ENCODE data around the gene RPS6KC1.
"Not testable (repeated sequence)": the region's sequence is repeated elsewhere in the genome, so short reads cannot be mapped to it uniquely, and the experiment has no call there.

The RPS6KC1 gene

DNA sequence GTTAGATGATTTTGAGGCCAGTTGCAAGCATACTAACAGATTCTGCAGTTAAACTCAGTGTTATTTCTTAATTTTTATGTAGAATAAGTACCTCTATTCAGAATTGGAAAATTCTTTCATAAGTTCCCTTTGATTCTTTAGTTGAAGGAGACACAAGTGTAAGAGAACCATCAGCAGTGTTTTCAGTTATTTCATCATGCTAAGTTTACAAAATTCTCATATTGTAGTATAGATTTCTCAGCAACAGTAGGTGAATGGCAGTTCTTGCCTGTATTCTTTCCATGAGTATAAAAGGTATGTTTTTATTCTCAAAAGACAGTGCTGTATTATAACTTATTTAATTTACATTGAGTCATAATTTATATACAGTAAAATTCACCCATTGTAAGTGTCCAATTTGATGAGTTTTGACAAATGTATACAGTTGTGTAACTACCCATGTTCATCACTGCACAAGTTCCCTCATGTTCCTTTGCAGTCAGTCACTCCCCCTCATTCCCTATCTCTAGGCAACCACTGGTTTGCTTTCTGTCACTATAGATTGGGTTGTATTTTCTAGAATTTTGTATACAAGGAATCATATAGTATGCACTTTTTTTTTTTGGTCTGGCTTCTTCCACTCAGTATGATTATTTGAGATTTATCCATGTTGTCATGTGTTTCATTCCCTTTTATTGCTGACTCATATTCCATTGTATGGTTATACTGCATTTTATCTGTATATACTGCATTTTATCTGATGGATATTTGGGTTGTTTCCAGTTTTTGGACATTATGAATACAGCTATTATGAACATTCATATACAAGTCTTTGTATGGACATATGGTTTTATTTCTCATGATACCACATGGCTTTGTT lies 3.9 kb downstream of the RPS6KC1 start:
- DNase-seq (ENCODE audit: low read depth in 3 of 3, low spot score in 1 of 3) = no peak

DNA sequence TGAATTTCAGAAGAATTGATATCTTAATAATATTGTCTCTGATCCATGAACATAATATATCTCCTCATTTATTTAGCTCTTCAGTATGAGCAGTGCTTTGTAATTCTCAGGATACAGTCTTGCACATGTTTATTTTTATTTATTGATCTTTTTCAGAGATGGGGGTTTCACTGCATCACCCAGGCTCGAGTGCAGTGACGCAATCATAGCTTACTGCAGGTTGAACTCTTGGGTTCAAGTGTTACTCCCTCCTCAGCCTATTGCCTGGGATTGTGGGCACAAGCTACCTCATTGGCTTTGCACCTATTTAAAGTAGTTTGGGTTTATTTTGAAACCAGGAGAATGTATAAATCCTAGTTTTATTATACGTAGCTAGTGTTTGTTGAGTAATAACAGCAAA lies 4.7 kb downstream of the RPS6KC1 start:
- DNase-seq (ENCODE audit: low read depth in 3 of 3, low spot score in 1 of 3) = no peak

DNA sequence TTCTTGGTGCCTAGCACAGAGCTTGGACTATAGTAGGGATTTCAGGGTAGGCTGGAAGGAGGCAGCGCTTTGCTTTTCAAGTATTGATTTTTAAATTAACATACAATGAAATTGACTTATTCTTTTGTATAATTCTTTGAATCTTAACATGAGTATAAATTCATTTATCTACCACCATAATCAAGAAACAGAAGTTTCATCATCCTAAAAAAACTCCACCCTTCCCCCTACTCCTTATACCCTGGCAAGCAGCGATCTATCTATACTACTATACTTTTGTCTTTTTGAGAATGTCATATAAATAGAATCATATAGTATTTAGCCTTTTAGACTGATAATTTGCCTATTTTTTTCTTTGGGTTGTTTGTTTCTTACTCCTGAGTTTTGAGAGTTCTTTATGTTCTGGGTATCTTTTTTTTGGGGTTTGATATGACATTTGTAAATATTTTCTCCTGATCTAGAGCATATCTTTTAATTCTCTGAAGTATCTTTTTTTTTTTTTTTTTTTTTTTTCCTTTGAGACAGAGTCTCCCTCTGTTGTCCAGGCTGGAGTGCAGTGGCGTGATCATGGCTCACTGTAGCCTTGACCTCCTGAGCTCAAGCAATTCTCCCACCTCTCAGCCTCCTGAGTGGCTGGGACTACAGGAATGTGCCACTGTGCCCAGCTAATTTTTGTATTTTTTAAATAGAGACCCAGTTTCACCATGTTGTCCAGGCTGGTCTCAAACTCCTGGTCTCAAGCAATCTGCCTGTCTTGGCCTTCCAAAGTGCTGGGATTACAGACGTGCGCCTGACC lies 6.4 kb downstream of the RPS6KC1 start:
- DNase-seq (ENCODE audit: low read depth in 3 of 3, low spot score in 1 of 3) = no peak

DNA sequence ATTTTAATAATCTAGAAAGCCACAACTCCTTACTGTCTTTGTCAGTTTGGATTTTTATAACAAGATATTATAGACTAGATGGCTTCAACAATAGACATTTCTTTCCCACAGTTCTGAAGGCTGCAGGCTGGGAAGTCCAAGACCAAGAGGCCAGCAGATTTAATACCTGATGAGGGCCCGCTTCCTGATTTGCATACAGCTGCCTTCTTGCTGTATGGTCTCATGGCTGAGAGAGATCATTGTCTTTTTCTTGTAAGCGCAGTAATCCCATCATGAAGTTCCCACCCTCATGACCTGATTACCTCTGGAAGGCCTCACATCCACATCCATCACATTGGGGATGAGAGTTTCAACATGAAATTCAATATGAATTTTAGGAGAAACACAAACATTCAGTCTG lies 9.8 kb downstream of the RPS6KC1 start:
- DNase-seq (ENCODE audit: low read depth in 3 of 3, low spot score in 1 of 3) = no peak

DNA sequence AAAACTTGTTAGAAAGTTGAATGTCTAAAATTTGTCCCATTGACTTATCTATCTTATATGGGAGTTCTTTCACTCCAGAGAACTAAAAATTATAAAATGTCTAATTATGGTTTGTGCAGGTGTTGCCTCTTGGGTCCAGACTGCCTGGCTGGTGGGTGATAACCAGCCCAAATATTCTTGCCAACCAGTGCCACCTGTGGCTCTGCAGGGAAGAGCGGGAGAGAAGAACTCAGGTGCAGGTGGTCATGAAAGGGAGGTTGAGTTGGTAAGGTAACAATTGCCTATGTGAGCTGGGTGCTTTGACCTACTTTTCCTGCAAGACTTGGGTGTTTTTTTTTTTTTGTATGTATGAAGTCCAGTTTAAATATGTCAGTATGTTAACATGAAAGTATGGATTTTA lies 10.2 kb downstream of the RPS6KC1 start:
- no peak for DNase-seq (ENCODE audit: low read depth in 3 of 3, low spot score in 1 of 3)

DNA sequence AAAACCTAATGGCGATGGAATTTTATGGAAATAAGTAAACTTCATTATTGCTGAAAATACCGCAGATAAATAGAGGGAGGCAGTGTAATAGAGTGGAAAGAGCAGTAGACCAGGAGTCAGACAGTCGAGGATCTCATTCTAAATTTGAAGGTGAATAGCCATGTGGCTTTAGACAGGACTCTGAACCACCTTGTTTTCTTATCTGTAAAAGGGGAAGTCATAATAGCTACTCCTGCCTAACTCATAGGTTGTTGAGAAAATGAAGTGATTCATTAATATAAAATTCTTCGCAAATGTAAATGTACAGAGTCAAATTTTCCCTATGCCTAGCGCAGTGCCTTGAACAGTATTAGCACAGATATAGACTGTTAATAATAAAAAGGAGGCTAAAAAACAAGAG lies 14.8 kb downstream of the RPS6KC1 start:
- no peak for DNase-seq (ENCODE audit: low read depth in 3 of 3, low spot score in 1 of 3)

DNA sequence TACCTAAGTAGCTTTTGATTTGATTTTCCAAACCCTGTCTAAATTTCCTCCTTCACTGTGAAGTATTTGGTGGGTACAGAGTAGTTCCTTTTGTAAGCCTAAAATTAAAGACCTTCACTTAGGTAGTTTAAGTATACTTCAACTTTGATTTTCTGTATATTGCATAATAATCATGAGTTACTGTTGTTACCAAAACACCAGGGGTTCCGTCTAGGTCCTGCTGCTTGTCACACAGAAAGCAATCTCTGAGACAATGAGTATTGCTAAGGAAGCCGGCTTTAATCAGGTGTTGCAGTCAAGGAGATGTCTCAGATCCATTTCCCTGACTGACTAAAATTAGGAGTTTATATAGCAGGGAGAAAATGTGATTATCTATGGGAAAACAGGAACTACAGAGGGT lies 15.3 kb downstream of the RPS6KC1 start:
- no peak for DNase-seq (ENCODE audit: low read depth in 3 of 3, low spot score in 1 of 3)

DNA sequence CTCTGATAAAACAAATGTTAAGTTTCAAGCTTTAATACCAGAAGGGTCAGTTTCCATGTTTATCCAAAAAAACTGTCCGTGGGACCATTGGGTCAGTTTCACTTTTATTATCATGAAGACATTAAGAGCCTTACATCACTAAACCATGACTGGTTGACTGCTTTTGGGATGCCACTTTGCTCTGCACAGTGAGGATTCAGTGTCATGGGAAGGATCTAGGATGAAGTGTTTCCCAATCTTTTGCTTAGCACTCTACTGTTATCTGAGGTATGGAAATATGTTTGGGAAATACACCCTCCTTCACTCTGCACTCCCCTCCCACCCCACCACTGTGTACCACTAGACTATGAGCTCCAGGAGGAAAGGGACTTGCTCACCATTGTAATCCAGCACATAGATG lies 16.3 kb downstream of the RPS6KC1 start:
- no peak for DNase-seq (ENCODE audit: low read depth in 3 of 3, low spot score in 1 of 3)

DNA sequence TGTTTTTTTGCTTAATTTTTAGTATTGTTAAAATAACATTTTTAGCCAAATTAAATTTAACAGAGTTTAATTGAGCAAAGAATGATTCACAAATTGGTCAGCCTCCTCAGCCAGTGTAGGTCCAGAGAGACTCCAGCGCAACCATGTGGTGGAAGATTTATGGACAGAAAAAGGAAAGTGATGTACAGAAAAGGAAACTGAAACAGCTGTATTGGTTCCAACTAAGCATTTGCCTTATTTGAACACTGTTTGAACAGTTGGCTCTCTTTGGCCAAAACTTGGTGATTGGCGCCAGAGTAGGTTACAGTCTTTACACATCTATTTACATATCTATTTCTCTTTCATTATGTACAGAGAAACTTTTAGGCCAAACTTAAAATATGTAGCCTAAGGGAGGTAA lies 19.4 kb downstream of the RPS6KC1 start:
- no peak for DNase-seq (ENCODE audit: low read depth in 3 of 3, low spot score in 1 of 3)

DNA sequence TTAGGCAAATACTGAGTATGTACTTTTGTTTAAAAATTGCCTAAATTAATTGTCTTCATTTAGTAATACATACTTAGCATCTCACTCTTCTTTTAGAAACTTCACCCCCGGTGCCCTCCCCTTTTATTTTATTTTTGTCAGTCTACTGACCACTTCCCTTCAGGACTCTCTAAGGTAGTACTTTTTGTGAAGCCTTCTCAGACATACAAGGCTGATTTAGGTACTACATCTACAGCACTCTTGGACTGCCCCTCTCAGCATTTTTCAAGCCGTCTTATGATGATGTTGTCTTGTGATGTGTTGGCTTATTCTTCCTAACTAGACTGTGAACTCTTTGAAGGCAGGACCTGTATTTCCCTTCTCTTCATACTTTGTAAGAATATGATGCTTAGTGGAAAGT lies 24.7 kb downstream of the RPS6KC1 start:
- DNase-seq (ENCODE audit: low read depth in 3 of 3, low spot score in 1 of 3) = no peak

DNA sequence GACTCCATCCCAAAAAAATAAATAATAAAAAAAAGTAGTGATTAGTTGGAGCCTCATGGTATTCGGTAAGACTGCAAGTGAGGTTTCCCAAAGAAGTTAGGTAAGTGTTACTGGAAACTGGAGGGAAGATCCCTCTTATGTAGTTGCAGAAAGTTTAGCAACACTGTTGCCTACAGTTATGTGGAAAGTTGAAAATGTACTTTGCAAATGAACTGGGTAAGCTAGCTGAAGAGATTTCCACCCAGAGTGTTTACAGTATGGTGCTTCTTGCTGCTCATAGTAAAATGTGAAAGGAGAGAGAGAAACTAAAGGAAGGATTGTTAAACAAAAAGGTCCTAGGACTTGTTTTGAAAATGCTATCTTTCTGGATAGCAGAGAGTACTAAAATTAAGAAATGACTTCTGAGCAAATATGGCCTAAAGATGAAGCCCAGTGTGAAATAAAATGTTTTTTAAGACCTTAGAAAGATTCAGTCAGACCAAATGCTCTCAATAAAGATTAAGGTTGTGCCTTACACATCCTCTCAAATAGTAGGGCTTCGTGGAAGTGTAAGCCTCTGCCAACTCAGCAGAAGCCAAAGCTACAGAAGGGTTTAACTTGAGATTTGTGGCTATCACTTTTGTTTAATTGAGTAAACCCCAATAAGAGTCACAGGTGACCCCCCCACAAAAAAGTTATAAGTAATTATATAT lies 31.5 kb downstream of the RPS6KC1 start:
- no peak for DNase-seq (ENCODE audit: low read depth in 3 of 3, low spot score in 1 of 3)

DNA sequence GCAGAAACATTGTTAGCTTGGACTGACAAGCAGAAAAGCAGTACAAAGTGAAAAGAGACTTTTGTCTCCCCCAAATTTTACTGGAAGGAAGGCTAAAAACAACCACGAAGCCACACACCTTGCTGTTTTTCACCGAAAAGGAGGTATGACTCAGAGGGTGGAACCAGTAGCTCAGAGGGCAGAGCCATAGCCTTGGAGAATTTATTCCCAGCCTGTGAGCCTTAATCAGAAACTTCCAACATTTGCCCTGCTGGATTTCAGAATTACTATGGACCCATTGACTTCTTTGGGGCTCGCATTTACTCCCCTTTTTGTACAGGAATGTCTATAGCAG lies 32.0 kb downstream of the RPS6KC1 start:
- no peak for DNase-seq (ENCODE audit: low read depth in 3 of 3, low spot score in 1 of 3)

DNA sequence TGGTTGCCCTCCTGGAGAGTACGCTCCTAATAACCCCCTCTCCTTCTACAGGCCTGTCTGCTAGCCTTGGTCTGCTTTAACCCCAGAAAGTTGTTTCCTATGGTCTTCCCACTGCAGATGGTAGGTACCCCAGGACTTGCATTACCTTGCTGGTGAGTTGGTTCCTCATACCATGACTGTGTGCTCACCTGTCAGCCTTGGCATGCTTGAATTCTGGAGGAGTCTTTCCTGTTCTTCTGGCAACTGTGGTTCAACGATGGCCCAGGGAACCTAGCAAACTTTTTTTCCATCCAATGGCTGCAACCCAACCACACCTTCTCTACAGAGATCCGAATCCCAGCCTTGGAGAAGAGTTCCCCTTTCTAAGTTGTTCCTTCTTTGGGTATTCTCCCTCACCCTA lies 36.9 kb downstream of the RPS6KC1 start:
- no peak for DNase-seq (ENCODE audit: low read depth in 3 of 3, low spot score in 1 of 3)

DNA sequence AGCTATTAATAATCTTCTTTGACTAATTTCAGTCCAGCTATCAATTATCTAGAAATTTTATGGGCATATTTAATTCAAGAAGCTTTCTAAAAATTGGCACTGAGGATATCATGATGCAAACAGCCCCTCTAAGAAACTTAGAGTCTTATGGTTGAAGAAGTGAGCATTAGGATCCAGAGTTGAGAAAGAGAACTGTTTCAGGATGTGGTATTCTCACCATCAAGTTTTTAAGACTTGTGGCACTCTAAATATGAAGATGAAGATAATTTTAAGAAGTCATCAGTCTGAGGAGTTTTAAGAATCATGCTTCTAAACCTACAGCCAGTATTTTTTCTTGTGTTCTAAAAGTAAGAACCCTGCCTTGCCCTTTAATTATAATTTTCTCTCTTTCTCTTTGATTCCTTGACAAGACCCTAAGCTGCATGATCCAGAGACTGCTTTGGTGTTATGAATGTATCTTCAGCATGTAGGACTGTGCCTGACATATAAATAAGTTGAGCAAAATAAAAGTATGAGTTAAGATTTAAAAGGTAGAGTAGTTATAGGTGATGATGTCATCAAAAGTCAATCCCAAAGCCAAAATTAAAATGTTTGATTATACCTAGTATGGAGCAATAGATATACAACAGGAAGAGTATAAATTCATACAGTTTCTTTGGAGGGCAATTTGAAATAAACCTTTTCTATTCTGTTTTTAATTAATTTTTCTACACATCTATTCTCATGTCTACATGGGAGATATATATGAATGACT lies 39.1 kb downstream of the RPS6KC1 start:
- no peak for DNase-seq (ENCODE audit: low read depth in 3 of 3, low spot score in 1 of 3)

DNA sequence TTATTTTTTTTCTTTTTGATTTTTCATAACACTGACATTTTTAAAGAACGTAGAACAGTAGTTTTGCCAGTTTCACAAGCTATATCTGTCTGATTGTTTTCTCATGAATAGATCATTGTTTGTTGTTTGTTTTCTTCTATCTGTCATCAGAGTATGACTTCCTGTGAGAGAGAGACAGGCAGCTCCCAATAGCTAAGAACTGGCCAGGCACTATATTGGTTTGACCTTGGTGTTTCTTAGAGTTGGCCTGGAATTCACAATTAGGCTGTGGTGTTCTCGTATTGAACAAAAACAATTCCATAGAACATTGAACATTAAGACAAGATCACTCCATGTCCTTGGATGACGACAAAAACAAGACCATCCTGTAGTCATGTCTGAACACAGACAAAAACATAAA lies 43.4 kb downstream of the RPS6KC1 start:
- no peak for DNase-seq (ENCODE audit: low read depth in 3 of 3, low spot score in 1 of 3)

DNA sequence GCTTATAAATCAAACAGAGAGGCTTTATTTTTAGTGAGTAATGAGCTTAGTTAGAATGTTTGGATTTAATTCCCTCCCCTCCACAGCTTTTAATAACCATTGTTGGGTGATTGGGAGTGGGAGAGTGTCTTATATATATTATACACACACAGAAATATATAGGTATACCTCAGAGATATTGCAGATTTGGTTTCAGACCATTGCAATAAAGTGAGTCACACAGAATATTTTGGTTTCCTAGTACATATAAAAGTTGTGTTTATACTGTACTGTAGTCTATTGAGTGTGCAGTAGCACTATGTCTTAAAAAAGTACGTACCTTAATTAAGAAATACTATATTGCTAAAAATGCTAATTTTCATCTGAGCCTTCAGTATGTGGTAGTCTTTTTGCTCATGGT lies 44.4 kb downstream of the RPS6KC1 start:
- DNase-seq (ENCODE audit: low read depth in 3 of 3, low spot score in 1 of 3) = no peak

DNA sequence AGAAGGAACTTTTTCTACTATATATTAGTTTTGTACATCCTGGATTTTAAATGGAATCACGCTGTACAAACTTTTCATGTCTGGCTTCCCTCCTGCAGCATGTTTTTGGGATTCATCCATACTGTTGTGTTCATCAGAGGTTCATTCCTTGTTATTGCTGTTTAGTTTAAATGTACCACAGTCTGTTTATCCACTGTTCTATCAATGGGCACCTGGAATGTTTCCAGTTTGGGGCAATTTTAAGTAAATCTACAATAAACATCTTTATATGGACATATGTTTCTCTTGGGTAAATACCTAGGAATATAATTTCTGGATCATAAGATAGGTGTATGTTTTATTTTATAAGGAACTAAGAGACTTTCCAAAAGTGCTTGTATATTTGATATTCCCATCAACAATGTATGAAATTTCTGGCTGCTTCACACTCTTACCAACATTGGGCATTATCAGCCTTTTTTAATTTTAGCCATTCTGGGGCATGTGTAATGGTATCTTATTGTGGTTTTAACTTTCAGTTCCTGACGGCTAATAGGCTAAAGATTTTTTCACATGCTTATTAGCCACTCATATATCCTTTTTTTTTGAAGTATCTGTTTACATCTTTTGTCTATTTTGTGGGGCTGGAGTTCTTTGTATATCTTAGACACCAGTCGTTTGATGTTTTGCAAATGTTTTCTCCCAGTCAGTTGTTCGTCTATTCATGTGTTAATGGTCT lies 48.8 kb downstream of the RPS6KC1 start:
- DNase-seq (ENCODE audit: low read depth in 3 of 3, low spot score in 1 of 3) = no peak

DNA sequence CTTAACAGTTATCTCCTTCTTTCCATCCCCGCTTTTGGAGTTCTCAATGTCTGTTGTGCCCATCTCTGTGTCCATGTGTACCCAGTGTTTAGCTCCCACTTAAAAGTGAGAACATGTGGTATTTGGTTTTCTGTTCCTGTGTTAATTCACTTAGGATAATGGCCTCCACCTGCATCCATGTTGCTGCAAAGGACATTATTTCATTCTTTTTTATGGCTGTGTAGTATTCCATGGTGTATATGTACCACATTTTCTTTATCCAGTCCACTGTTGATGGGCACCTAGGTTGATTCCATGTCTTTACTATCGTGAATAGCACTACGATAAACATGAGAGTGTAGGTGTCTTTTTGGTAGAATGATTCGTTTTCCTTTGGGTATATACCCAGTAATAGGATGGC lies 49.5 kb downstream of the RPS6KC1 start:
- not testable (repeated sequence) for DNase-seq (ENCODE audit: low read depth in 3 of 3, low spot score in 1 of 3)

DNA sequence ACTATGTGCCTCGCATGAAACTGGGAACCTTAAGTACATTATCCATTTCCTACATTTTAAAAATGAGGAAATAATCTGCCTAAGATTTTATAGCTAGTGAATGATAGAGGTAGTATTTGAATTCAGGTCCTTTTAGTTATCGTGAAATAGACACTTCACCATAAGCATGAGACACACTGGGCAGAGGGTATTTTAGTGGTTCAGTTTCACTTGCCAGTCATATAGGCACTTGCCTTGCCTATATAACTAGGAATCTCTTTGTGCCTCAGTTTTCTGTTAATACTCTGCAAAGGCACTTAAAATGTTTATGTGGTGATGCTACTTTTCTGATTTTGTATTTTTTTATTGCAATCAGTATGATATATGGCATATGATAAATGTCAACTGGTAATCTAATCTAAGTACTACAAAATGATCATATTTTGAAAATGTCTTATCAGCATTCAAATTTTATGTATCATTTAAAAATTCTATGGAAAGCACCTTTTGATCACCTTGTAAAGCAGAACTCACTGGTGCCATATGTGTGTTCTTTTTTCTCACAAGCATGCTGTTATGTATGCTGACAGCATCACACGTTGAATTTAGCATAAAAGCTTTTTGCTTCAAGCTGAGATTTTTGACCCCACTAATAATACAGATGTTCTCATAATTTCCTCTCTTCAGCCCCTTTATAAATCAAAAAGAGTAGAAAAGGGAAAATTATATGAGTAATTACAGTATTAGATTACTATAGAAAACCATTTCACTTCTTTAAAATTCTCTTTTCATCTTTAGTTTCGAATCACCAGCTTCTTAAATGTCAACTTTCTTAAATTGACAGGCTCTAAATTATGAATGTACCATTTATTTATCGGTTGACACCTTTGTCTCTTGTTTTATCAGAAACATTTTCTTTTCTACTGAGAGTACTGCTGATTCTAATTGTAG lies 52.6 kb downstream of the RPS6KC1 start:
- no peak for DNase-seq (ENCODE audit: low read depth in 3 of 3, low spot score in 1 of 3)

DNA sequence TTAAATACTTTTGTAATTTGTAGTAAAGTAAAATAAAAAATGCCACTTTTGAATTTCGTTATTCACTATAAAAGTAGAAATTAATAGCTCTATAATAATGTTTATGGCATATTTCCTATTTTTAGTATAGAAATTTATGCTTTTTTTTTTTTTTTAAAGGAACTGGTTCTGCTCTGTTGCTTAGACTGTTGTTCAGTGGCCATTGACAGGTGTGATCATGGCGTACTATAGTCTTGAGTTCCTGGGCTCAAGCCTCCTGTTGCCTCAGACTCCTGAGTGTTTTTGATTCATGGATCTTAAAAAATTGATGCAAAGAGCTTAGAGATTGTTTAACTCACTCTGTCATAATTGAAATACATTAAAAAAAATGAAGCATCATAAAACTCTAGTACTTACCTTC lies 53.6 kb downstream of the RPS6KC1 start:
- no peak for DNase-seq (ENCODE audit: low read depth in 3 of 3, low spot score in 1 of 3)
